ENCODE measurements around the gene NCKAP5. TPM values are rescaled to one million over a fixed set of nuclear protein-coding genes. Genes with fewer than 3 reads are reported as not detected.

NCKAP5 gene
- total RNA-seq, 1 donor from 2014 or later: 27.9 TPM

DNA sequence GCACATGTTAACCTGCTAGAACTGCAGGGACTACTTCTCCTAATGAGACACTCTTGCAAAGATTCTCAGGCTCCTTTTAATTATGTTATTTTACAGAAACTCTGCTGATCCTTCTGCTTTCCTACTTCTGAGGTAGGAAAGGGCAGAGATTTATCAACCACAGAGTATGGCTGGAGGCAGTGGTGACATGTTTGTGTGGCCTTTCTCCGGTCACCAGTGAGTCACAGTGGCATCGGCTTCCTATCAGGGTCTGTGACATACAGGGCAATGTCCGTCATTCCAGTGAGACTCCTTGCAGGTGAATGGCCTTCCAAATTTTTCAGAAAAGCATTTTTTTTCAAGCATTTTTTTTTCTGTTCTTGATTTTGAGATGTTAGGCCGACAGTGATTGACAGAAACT lies 717.6 kb downstream of the NCKAP5 start:
- DNase-seq (ENCODE audit: low read depth, low spot score): no peak
- Mint-ChIP-seq H3K4me3 (no peak overlapping the region), H3K27me3 (ENCODE audit: low read depth) (no peaks in the 10 kb centered on the region), H3K4me1 (no peaks in the 10 kb centered on the region), H3K36me3 (ENCODE audit: low read depth) (no peaks in the 10 kb centered on the region), H3K9me3 (no peaks in the 10 kb centered on the region), H3K27ac (ENCODE audit: unreplicated experiment) (no peak overlapping the region)
- TF ChIP-seq, protein P1, sequence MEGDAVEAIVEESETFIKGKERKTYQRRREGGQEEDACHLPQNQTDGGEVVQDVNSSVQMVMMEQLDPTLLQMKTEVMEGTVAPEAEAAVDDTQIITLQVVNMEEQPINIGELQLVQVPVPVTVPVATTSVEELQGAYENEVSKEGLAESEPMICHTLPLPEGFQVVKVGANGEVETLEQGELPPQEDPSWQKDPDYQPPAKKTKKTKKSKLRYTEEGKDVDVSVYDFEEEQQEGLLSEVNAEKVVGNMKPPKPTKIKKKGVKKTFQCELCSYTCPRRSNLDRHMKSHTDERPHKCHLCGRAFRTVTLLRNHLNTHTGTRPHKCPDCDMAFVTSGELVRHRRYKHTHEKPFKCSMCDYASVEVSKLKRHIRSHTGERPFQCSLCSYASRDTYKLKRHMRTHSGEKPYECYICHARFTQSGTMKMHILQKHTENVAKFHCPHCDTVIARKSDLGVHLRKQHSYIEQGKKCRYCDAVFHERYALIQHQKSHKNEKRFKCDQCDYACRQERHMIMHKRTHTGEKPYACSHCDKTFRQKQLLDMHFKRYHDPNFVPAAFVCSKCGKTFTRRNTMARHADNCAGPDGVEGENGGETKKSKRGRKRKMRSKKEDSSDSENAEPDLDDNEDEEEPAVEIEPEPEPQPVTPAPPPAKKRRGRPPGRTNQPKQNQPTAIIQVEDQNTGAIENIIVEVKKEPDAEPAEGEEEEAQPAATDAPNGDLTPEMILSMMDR (conservative IDR thresholded peaks at IDR 0.05): no peak

DNA sequence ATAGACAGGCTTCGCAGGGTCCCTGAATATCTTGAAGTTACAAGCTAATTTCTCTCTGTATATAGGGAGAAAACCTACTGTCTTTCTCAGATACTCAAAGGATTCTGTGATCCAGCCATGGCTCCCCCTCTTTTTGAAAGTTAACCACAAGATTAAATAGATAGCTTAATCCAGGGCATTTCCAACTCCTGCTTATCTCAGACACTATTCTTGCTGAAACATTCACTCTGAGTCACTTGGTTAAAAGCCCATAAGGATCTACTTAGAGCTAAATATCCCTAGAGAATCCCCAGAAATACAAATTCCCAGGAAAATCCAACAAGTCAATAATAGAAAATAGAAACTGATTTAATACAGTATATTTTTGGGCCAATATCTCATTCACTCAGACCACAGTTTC lies 719.1 kb downstream of the NCKAP5 start:
- Mint-ChIP-seq H3K4me3 (no peak overlapping the region), H3K9me3 (no peaks in the 10 kb centered on the region), H3K36me3 (ENCODE audit: low read depth) (no peaks in the 10 kb centered on the region), H3K27ac (ENCODE audit: unreplicated experiment) (no peak overlapping the region), H3K27me3 (ENCODE audit: low read depth) (no peaks in the 10 kb centered on the region), H3K4me1 (no peaks in the 10 kb centered on the region)
- TF ChIP-seq, protein P1 (conservative IDR thresholded peaks at IDR 0.05): no peak
- no peak for DNase-seq (ENCODE audit: low read depth, low spot score)

DNA sequence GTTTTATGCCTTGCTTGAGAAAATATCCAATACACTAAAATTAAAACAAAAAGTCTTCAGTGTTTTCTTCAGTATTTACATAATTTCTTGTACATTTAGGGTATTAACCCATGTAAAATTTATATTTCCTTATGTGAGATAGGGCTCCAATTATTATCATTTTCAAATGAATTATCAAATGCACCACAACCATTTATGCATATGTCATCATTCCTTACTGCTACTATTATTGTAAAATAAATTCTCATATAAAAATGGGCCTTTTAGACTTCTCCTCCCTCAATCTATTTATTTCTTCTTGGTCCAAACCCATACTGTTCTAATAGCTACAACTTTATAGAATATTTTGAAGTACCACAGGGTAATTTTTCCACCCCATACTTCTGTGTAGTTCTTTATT lies 722.9 kb downstream of the NCKAP5 start:
- no peaks in the 10 kb centered on the region for H3K4me1 Mint-ChIP-seq
- no peak overlapping the region for H3K4me3 Mint-ChIP-seq
- H3K27me3 Mint-ChIP-seq (ENCODE audit: low read depth): no peaks in the 10 kb centered on the region
- no peak for DNase-seq (ENCODE audit: low read depth, low spot score)
- H3K27ac Mint-ChIP-seq (ENCODE audit: unreplicated experiment): no peak overlapping the region
- TF ChIP-seq, protein P1 (conservative IDR thresholded peaks at IDR 0.05): no peak
- H3K9me3 Mint-ChIP-seq: no peaks in the 10 kb centered on the region
- no peaks in the 10 kb centered on the region for H3K36me3 Mint-ChIP-seq (ENCODE audit: low read depth)

DNA sequence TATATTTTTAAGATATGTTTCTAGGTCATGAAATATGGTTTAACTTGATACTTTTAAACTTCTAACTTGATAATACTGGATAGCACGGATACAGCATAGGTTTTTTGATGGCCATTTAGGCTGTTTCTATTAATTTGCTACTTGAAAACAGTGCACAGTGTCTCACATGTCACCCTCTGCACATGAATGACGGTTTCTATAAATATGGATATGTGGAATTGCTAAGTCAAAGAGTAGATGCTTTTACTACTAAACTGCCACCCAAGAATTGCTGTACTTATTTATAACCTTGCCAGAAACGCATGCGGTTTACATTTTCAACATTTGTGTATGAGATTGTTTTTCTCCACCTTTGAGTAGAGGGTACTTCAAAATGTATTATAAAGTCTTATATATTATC lies 723.7 kb downstream of the NCKAP5 start:
- Mint-ChIP-seq H3K27me3 (ENCODE audit: low read depth) (no peaks in the 10 kb centered on the region), H3K4me3 (no peak overlapping the region), H3K27ac (ENCODE audit: unreplicated experiment) (no peak overlapping the region), H3K9me3 (no peaks in the 10 kb centered on the region), H3K4me1 (no peaks in the 10 kb centered on the region), H3K36me3 (ENCODE audit: low read depth) (no peaks in the 10 kb centered on the region)
- no peak for DNase-seq (ENCODE audit: low read depth, low spot score)
- TF ChIP-seq, protein P1 (conservative IDR thresholded peaks at IDR 0.05): no peak

DNA sequence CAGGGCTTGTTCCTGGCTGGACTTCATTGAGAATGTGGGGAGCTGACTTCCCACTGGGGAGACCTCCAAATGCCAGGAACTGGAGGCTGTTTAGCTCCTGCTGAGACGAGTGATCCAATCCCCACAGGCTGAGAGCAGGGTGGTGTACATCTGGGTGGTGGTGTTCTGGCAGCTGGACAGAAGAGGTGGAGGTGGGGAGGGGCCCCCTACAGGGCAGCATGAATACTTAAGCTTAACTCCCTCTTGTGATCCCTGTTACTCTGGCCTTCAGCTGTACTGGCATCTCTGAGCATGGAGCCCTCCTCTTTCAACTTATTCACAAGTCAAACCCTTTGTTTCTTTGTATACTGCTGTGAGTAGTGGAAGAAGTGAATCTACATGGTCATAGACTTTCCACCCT lies 730.5 kb downstream of the NCKAP5 start:
- Mint-ChIP-seq H3K36me3 (ENCODE audit: low read depth) (peaks cover 35% of the 10 kb centered on the region), H3K27ac (ENCODE audit: unreplicated experiment) (no peak overlapping the region), H3K9me3 (peaks cover 14% of the 10 kb centered on the region), H3K27me3 (ENCODE audit: low read depth) (no peaks in the 10 kb centered on the region), H3K4me3 (no peak overlapping the region), H3K4me1 (no peaks in the 10 kb centered on the region)
- TF ChIP-seq, protein P1 (conservative IDR thresholded peaks at IDR 0.05): no peak
- no peak for DNase-seq (ENCODE audit: low read depth, low spot score)

DNA sequence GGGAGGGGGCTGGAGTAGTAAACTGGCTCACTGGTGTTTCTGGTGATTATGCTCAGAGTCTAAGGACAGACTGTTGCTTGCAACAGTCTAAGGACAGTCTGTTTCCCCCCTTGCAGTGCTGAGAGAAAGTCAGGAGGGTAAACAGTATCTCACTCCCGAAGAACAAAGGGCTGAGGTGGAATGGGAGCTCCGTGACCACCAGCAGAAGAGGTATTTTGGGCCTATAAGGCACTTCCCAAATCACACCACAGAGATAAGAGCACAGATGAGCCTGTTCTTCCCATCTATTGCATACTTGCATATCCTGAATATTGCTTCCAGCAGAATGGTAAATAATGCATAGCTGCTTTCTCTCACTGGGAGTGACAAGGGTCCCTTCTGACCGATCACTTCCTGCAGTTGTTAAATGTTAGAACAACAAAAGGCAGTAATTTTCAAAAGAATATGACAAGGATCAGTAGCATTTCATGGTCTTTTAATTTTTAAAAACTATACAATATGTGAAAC lies 737.9 kb downstream of the NCKAP5 start:
- TF ChIP-seq, protein P1 (conservative IDR thresholded peaks at IDR 0.05): no peak
- Mint-ChIP-seq H3K4me3 (no peak overlapping the region), H3K36me3 (ENCODE audit: low read depth) (peaks cover 15% of the 10 kb centered on the region), H3K27me3 (ENCODE audit: low read depth) (no peaks in the 10 kb centered on the region), H3K9me3 (peaks cover 8% of the 10 kb centered on the region), H3K4me1 (peaks cover 13% of the 10 kb centered on the region), H3K27ac (ENCODE audit: unreplicated experiment) (no peak overlapping the region)
- no peak for DNase-seq (ENCODE audit: low read depth, low spot score)

Measured in neural crest cell (in vitro differentiated cells).